Measurements from ENCODE around the gene ZER1. TPM values are rescaled to one million over a fixed set of nuclear protein-coding genes. Genes with fewer than 3 reads are reported as not detected.
"Not testable (repeated sequence)": the region's sequence is repeated elsewhere in the genome, so short reads cannot be mapped to it uniquely, and the experiment has no call there.

Gene ZER1
- total RNA-seq, 3 donors from 2014 or later, result 31.2 to 42.9 (median 34.1) TPM

DNA sequence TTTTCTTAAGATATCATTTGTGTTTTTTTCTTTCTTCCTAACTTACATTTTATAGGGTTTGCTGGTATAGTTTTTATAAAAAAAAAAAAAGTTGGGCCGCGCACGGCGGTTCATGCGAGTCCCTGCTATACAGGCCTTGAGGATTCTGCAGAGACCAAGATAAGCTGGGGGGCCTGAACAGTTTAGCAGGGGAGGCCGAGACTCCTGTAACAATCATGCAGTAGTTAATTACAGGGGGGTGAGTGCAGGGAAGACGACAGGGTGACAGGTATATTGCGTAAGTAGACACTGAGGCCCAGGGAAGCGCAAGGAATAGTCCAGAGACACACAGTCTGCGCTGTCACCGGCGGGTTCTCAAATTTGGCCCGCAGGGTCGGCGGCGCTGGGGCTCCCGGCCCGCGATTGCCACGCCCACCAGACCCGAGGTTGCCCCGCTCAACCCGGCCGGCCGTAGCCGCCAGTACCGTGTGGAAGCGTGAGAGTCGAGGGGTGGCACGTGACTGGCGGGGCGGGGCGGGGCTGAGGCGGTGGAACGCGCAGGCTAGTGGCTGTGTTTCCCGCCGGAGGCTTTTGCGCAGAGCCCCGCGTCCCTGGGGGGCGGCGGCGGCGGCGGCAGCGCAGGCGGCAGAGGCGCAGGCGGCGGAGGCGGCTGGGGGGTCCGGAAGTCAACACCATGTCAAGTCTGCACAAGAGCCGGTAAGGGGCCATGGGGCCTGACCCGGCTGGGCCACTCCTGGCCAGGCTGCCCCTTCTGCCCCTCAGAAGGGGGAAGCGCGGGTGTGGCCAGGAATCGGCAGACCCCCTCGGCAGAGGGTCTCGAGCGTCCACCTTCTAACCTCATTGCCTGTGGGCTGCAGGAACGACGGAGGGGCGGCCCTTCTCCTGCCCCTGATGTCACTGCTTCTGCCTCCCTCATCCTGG lies 15.2 kb upstream of the ZER1 start, which contains the start of gene TBC1D13:
TBC1D13 (plus strand) TSS at position 573 of the 921 bp plus-strand sequence; CDS start at position 674, 101 bp downstream.
- intact Hi-C loops (cut with DNase I; ENCODE audit: low total_unique reads), result no loop called here
- Histone ChIP-seq H3K9me3 (no peaks in the 10 kb centered on the region), H3K4me1 (peaks cover 0 to 5% of the 10 kb centered on the region in 2 donors), H3K27me3 (no peaks in the 10 kb centered on the region), H3K27ac (peak within 1 kb of the TSS; percentile 88 to 90), H3K36me3 (no peaks in the 10 kb centered on the region), H3K4me3 (peak within 1 kb of the TSS; percentile 78 to 99 (median 98))
- peak; percentile 81 to 90 for DNase-seq (ENCODE audit: low spot score in 2 of 2)
- TF ChIP-seq, protein P1, sequence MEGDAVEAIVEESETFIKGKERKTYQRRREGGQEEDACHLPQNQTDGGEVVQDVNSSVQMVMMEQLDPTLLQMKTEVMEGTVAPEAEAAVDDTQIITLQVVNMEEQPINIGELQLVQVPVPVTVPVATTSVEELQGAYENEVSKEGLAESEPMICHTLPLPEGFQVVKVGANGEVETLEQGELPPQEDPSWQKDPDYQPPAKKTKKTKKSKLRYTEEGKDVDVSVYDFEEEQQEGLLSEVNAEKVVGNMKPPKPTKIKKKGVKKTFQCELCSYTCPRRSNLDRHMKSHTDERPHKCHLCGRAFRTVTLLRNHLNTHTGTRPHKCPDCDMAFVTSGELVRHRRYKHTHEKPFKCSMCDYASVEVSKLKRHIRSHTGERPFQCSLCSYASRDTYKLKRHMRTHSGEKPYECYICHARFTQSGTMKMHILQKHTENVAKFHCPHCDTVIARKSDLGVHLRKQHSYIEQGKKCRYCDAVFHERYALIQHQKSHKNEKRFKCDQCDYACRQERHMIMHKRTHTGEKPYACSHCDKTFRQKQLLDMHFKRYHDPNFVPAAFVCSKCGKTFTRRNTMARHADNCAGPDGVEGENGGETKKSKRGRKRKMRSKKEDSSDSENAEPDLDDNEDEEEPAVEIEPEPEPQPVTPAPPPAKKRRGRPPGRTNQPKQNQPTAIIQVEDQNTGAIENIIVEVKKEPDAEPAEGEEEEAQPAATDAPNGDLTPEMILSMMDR (IDR thresholded peaks at IDR 0.05), result no peak
- TF ChIP-seq POLR2A (IDR thresholded peaks at IDR 0.05), result peak; percentile 35
- TF ChIP-seq POLR2AphosphoS5 (IDR thresholded peaks at IDR 0.05), result peak; percentile 71 to 86 (median 77)

- intact Hi-C loops (cut with DNase I; ENCODE audit: low total_unique reads), result no loop called here
- TF ChIP-seq, protein P1 (IDR thresholded peaks at IDR 0.05), result no peak
- TF ChIP-seq POLR2AphosphoS5 (IDR thresholded peaks at IDR 0.05), result no peak
- no peak for TF ChIP-seq POLR2A (IDR thresholded peaks at IDR 0.05)
Observed at GRCh38 chr9:128785427-128785826, 13.7 kb upstream of the ZER1 start.

GRCh38 chr9:128782669-128783068 lies 10.9 kb upstream of the ZER1 start:
- no peak overlapping the region for H3K4me3 ChIP-seq
- TF ChIP-seq POLR2AphosphoS5 (IDR thresholded peaks at IDR 0.05), result no peak
- TF ChIP-seq POLR2A (IDR thresholded peaks at IDR 0.05), result no peak
- TF ChIP-seq, protein P1 (IDR thresholded peaks at IDR 0.05), result no peak
- intact Hi-C loops (cut with DNase I; ENCODE audit: low total_unique reads), result no loop called here
- no peaks in the 10 kb centered on the region for H3K9me3 ChIP-seq
- H3K27me3 ChIP-seq, result no peaks in the 10 kb centered on the region
- H3K36me3 ChIP-seq, result no peaks in the 10 kb centered on the region
- no peak overlapping the region for H3K27ac ChIP-seq
- no peaks in the 10 kb centered on the region for H3K4me1 ChIP-seq
- DNase-seq (ENCODE audit: low spot score in 2 of 2), result no peak

More at GRCh38 chr9:128785427-128785826, 13.7 kb upstream of the ZER1 start:
- H3K36me3 ChIP-seq, result no peaks in the 10 kb centered on the region
- H3K27ac ChIP-seq, result no peak overlapping the region
- H3K27me3 ChIP-seq, result no peaks in the 10 kb centered on the region
- no peaks in the 10 kb centered on the region for H3K9me3 ChIP-seq
- H3K4me1 ChIP-seq, result peaks cover 0 to 5% of the 10 kb centered on the region in 2 donors
- DNase-seq (ENCODE audit: low spot score in 2 of 2), result no peak
- no peak overlapping the region for H3K4me3 ChIP-seq

- H3K4me1 ChIP-seq, result no peaks in the 10 kb centered on the region
- no peak for DNase-seq (ENCODE audit: low spot score in 2 of 2)
- H3K9me3 ChIP-seq, result no peaks in the 10 kb centered on the region
- H3K27me3 ChIP-seq, result no peaks in the 10 kb centered on the region
- no peaks in the 10 kb centered on the region for H3K36me3 ChIP-seq
- no peak overlapping the region for H3K4me3 ChIP-seq
- intact Hi-C loops (cut with DNase I; ENCODE audit: low total_unique reads), result no loop called here
- no peak overlapping the region for H3K27ac ChIP-seq
- TF ChIP-seq POLR2AphosphoS5 (IDR thresholded peaks at IDR 0.05), result no peak
- TF ChIP-seq, protein P1 (IDR thresholded peaks at IDR 0.05), result no peak
- no peak for TF ChIP-seq POLR2A (IDR thresholded peaks at IDR 0.05)
Observed at GRCh38 chr9:128781187-128782070, 9.7 kb upstream of the ZER1 start.

DNA sequence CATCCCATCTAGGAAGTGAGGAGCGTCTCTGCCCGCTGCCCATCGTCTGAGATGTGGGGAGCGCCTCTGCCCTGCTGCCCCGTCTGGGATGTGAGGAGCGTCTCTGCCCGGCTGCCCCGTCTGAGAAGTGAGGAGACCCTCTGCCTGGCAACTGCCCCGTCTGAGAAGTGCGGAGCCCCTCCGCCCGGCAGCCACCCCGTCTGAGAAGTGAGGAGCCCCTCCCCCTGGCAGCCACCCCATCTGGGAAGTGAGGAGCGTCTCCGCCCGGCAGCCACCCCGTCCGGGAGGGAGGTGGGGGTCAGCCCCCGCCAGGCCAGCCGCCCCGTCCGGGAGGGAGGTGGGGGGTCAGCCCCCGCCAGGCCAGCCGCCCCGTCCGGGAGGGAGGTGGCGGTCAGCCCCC lies 8.4 kb upstream of the ZER1 start:
- H3K36me3 ChIP-seq; H3K9me3 ChIP-seq; H3K4me3 ChIP-seq; intact Hi-C loops (cut with DNase I; ENCODE audit: low total_unique reads); DNase-seq (ENCODE audit: low spot score in 2 of 2); H3K27me3 ChIP-seq; H3K27ac ChIP-seq; H3K4me1 ChIP-seq: not testable (repeated sequence)

Measured in breast epithelium (tissue), 4 donors.